GM12878 (cell line): ENCODE data around the gene TRPT1.

Source experiments
- BMI1 ChIP-seq: fragments of 450-650 bp; IDR thresholded peaks from 2 replicates; pipeline ENCODE4 v1.6.1; 2016; ENCODE audit warnings: mild to moderate bottlenecking, moderate library complexity, borderline replicate concordance
- EED ChIP-seq: sonication (generic); IDR thresholded peaks from 2 replicates; pipeline ENCODE4 v1.6.1; 2016; ENCODE audit warnings: antibody characterized with exemption, low read depth
- ZZZ3 ChIP-seq: IDR thresholded peaks from 2 replicates; pipeline ENCODE4 v1.6.1; 2011; ENCODE audit warnings: low read depth; ENCODE audit not compliant: control insufficient read depth, insufficient read length

GRCh38 chr11:64238999-64239398, 13.0 kb upstream of the TRPT1 start:
- TF ChIP-seq EED: no peak
- TF ChIP-seq BMI1: no peak
- no peak for TF ChIP-seq ZZZ3
